HEK293 (cell line): ENCODE data around the gene PAQR5.
A peak's percentile ranks its signal among the peaks of the same experiment; 100 is the strongest.
"Not testable (repeated sequence)": the region's sequence is repeated elsewhere in the genome, so short reads cannot be mapped to it uniquely, and the experiment has no call there.

Source experiments
- CTCF ChIA-PET: fragments of 350-600 bp; formaldehyde crosslinking; extraction: SDS; loops from one replicate; lab custom pipeline; 2021; ENCODE audit warnings: antibody characterized with exemption; lab: Yijun Ruan, JAX
- POLR2A ChIA-PET: fragments of 300-600 bp; formaldehyde crosslinking; extraction: SDS; loops from one replicate; lab custom pipeline; 2020; ENCODE audit warnings: antibody characterized with exemption, inconsistent platforms; lab: Yijun Ruan, JAX
- H3K27ac ChIP-seq: fragments of 200-500 bp; sonication (Bioruptor generic); 2 replicates; pipeline ENCODE4 v1.5.1; 2014; ENCODE audit warnings: low read depth, low read length, control low read depth, inconsistent platforms; ENCODE audit errors: extremely low read depth
- H3K36me3 ChIP-seq, 2 experiments: fragments of 200-500 bp in 1 of 2; sonication (Bioruptor generic) in 1 of 2; 1 replicate in 1 of 2; 2 replicates in 1 of 2; pipeline ENCODE4 v1.5.1; 2014 to 2017; ENCODE audit warnings: inconsistent platforms in 2 of 2, low read length in 2 of 2; ENCODE audit not compliant: control insufficient read depth in 2 of 2, insufficient read depth in 1 of 2
- H3K4me1 ChIP-seq: fragments of 200-500 bp; sonication (Bioruptor generic); 2 replicates; pipeline ENCODE4 v1.5.1; 2014; ENCODE audit warnings: mild to moderate bottlenecking, low read length, inconsistent platforms; ENCODE audit not compliant: control insufficient read depth, insufficient read depth
- H3K4me3 ChIP-seq: 2 replicates; pipeline ENCODE4 v1.5.1; 2011; ENCODE audit warnings: low read depth, mild to moderate bottlenecking, control low read depth, low read length, moderate library complexity
- H3K9me3 ChIP-seq: fragments of 200-500 bp; sonication (Bioruptor generic); 2 replicates; pipeline ENCODE4 v1.5.1; 2014; ENCODE audit warnings: low read depth, low read length, inconsistent platforms; ENCODE audit not compliant: control insufficient read depth, insufficient read depth
- BCL11A ChIP-seq: fragments of 450-650 bp; formaldehyde crosslinking; IDR thresholded peaks from 2 replicates; pipeline ENCODE4 v1.5.1; 2016; ENCODE audit warnings: low read depth, missing biosample characterization, missing genetic modification characterization
- GLIS1 ChIP-seq: fragments of 450-650 bp; formaldehyde crosslinking; IDR thresholded peaks from 2 replicates; pipeline ENCODE4 v1.5.1; 2016; ENCODE audit warnings: missing biosample characterization, missing genetic modification characterization
- KLF16 ChIP-seq: fragments of 450-650 bp; formaldehyde crosslinking; IDR thresholded peaks from 2 replicates; pipeline ENCODE4 v1.5.1; 2017; ENCODE audit warnings: missing biosample characterization, missing genetic modification characterization
- MEIS1 ChIP-seq: sonication (generic); formaldehyde crosslinking; IDR thresholded peaks from 2 replicates; pipeline ENCODE4 v1.8.1; 2022; ENCODE audit warnings: missing genetic modification reagents, mild to moderate bottlenecking, borderline replicate concordance
- OSR2 ChIP-seq: fragments of 450-650 bp; formaldehyde crosslinking; IDR thresholded peaks from 2 replicates; pipeline ENCODE4 v1.5.1; 2016; ENCODE audit warnings: missing biosample characterization, missing genetic modification characterization
- YY2 ChIP-seq: fragments of 450-650 bp; formaldehyde crosslinking; IDR thresholded peaks from 2 replicates; pipeline ENCODE4 v1.5.1; 2016; ENCODE audit warnings: missing biosample characterization, missing genetic modification characterization
- ZBTB17 ChIP-seq: fragments of 450-650 bp; formaldehyde crosslinking; IDR thresholded peaks from 2 replicates; pipeline ENCODE4 v1.5.1; 2016; ENCODE audit warnings: missing biosample characterization, missing genetic modification characterization
- ZBTB20 ChIP-seq: fragments of 450-650 bp; formaldehyde crosslinking; IDR thresholded peaks from 2 replicates; pipeline ENCODE4 v1.5.1; 2016; ENCODE audit warnings: missing biosample characterization, missing genetic modification characterization
- ZFP3 ChIP-seq: fragments of 450-650 bp; formaldehyde crosslinking; IDR thresholded peaks from 2 replicates; pipeline ENCODE4 v1.5.1; 2016; ENCODE audit warnings: low read depth, missing biosample characterization, missing genetic modification characterization
- ZNF132 ChIP-seq: fragments of 450-650 bp; formaldehyde crosslinking; IDR thresholded peaks from 2 replicates; pipeline ENCODE4 v1.5.1; 2017; ENCODE audit warnings: missing biosample characterization, missing genetic modification characterization, borderline replicate concordance
- ZNF366 ChIP-seq: fragments of 450-650 bp; formaldehyde crosslinking; conservative IDR thresholded peaks from 2 replicates; pipeline ENCODE4 v1.5.1; 2016; ENCODE audit warnings: missing biosample characterization, missing genetic modification characterization
- ZNF391 ChIP-seq: fragments of 450-650 bp; formaldehyde crosslinking; IDR thresholded peaks from 2 replicates; pipeline ENCODE4 v1.5.1; 2016; ENCODE audit warnings: low read depth, missing biosample characterization, missing genetic modification characterization, borderline replicate concordance
- ZNF416 ChIP-seq: fragments of 450-650 bp; formaldehyde crosslinking; IDR thresholded peaks from 2 replicates; pipeline ENCODE4 v1.5.1; 2016; ENCODE audit warnings: missing biosample characterization, missing genetic modification characterization
- ZNF596 ChIP-seq: fragments of 450-650 bp; IDR thresholded peaks from 2 replicates; pipeline ENCODE4 v1.5.0; 2018; ENCODE audit warnings: missing biosample characterization, mild to moderate bottlenecking, missing genetic modification characterization, moderate library complexity
- ZNF623 ChIP-seq: fragments of 450-650 bp; formaldehyde crosslinking; IDR thresholded peaks from 2 replicates; pipeline ENCODE4 v1.5.1; 2016; ENCODE audit warnings: missing biosample characterization, missing genetic modification characterization
- ZNF654 ChIP-seq: fragments of 450-650 bp; formaldehyde crosslinking; IDR thresholded peaks from 2 replicates; pipeline ENCODE4 v1.5.1; 2016; ENCODE audit warnings: low read depth, missing biosample characterization, missing genetic modification characterization
- ZNF658 ChIP-seq: fragments of 450-650 bp; formaldehyde crosslinking; IDR thresholded peaks from 2 replicates; pipeline ENCODE4; 2016; ENCODE audit warnings: missing biosample characterization, missing genetic modification characterization
- ZNF785 ChIP-seq: fragments of 450-650 bp; formaldehyde crosslinking; IDR thresholded peaks from 2 replicates; pipeline ENCODE4 v1.5.1; 2016; ENCODE audit warnings: missing biosample characterization, missing genetic modification characterization
- TF ChIP-seq, protein P1 (sequence below): fragments of 450-650 bp; formaldehyde crosslinking; conservative IDR thresholded peaks from 2 replicates; pipeline ENCODE4 v1.5.1; 2016; ENCODE audit warnings: low read depth, missing biosample characterization, missing genetic modification characterization
- TF ChIP-seq, protein P2 (sequence below): fragments of 450-650 bp; formaldehyde crosslinking; IDR thresholded peaks from 2 replicates; pipeline ENCODE4 v1.5.1; 2016; ENCODE audit warnings: missing biosample characterization, missing genetic modification characterization
- TF ChIP-seq, protein P3 (sequence below): fragments of 450-650 bp; formaldehyde crosslinking; IDR thresholded peaks from 2 replicates; pipeline ENCODE4 v1.5.1; 2016; ENCODE audit warnings: missing biosample characterization, missing genetic modification characterization

PAQR5 gene

DNA sequence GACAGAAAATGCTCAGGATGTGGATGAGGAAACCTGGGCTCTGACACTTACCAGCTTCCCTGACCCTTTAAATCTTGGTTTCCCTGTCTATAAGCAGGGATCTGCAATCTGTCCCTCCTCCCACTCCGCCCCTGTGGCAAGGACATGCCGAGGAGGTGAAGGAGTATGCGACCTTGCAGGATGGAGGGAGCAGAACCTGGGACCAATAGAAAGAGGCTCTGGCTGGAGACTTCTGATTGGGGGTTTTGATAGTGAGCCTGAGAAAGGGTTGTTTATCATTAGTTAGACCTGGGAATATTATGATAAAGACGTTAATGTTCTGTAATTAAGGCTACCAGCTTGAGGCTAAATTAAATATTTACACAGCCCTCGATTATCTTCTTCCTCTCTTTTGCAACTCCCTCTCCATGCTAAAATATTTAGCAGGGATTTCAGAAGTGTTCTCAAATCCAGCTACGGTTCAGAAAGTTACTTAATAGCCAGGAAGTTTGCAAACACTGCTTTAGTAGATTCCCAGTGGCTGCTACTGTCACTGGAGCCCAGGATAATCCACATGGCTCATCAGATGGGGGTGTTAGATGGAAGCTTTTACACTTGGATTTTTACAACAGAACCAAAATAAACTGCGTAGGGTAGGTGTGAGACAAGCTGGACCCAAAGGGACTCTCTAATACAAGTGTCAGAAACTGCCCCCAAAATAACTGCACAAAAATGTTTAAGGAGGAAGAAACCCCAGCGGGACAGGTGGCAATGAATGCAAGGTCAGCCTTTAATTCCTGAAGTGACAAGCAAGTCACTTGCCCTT lies 9.2 kb upstream of the PAQR5 start (continued):
- TF ChIP-seq KLF16 (tag by site-specific recombination) (no peak), YY2 (tag by site-specific recombination) (no peak), ZBTB17 (tag by site-specific recombination) (peak; percentile 70), ZNF785 (tag by site-specific recombination) (no peak), ZNF654 (tag by site-specific recombination) (no peak), ZBTB20 (0 out of 2 replicates have a peak, but pooled peaks have one; percentile 10), ZNF623 (tag by site-specific recombination) (no peak), ZNF366 (tag by site-specific recombination) (0 out of 2 replicates have a peak, but pooled peaks have one; percentile 7), MEIS1 (CRISPR knock-in tag) (no peak)
- TF ChIP-seq, protein P1, sequence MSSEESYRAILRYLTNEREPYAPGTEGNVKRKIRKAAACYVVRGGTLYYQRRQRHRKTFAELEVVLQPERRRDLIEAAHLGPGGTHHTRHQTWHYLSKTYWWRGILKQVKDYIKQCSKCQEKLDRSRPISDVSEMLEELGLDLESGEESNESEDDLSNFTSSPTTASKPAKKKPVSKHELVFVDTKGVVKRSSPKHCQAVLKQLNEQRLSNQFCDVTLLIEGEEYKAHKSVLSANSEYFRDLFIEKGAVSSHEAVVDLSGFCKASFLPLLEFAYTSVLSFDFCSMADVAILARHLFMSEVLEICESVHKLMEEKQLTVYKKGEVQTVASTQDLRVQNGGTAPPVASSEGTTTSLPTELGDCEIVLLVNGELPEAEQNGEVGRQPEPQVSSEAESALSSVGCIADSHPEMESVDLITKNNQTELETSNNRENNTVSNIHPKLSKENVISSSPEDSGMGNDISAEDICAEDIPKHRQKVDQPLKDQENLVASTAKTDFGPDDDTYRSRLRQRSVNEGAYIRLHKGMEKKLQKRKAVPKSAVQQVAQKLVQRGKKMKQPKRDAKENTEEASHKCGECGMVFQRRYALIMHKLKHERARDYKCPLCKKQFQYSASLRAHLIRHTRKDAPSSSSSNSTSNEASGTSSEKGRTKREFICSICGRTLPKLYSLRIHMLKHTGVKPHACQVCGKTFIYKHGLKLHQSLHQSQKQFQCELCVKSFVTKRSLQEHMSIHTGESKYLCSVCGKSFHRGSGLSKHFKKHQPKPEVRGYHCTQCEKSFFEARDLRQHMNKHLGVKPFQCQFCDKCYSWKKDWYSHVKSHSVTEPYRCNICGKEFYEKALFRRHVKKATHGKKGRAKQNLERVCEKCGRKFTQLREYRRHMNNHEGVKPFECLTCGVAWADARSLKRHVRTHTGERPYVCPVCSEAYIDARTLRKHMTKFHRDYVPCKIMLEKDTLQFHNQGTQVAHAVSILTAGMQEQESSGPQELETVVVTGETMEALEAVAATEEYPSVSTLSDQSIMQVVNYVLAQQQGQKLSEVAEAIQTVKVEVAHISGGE (tag by site-specific recombination), result no peak
- TF ChIP-seq, protein P2, sequence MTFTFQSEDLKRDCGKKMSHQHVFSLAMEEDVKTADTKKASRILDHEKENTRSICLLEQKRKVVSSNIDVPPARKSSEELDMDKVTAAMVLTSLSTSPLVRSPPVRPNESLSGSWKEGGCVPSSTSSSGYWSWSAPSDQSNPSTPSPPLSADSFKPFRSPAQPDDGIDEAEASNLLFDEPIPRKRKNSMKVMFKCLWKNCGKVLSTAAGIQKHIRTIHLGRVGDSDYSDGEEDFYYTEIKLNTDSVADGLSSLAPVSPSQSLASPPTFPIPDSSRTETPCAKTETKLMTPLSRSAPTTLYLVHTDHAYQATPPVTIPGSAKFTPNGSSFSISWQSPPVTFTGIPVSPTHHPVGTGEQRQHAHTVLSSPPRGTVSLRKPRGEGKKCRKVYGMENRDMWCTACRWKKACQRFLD (tag by site-specific recombination), result no peak

DNA sequence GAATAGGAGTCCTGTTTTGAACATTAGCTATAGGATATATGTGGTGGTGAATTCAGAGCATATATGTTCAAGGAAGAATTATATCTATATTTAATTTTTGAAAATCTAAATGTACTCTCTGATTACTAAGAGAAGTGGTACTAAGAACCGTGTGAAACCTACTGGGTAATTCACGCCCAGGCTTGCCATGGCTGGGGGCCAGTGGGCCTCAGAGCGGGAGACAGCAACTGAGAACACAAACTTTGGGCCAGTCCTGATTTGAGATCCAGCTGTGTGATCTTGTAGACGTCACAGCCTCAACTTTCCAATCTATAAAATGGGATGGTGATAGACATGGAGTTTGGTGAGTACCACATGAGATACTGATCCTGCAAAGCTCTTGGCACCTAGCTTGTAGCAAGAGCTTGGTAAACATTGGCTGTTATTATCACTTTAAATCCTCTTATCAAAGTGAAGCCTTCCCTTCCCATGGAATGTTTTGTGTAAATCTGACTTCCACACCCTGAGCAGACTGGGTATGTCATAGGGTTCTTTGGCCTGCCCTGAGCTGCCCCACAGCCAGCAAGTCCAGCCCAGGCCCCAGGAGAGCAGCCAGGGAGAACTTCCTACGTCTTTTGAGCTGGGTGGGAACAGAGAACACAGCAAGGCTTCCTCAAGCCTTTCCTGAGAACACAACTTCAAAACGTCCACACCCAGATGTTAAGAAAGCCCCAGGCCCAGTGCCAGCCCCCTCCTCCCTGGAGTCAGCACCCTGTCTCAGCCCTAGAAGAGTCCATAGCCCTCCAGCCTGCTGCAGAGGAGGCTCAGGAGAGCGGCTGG lies 8.2 kb upstream of the PAQR5 start:
- Histone ChIP-seq H3K9me3 (no peaks in the 10 kb centered on the region), H3K4me3 (no peak overlapping the region), H3K36me3 (no peaks in the 10 kb centered on the region), H3K4me1 (peaks cover 10% of the 10 kb centered on the region), H3K27ac (no peak overlapping the region)
- CTCF ChIA-PET, result interaction anchor here (0.5 to 1.6 kb wide), 6 partner anchors 9 to 740 kb away, joined by 3 to 8 read pairs (median 4); no protein-coding TSS in a partner anchor
- POLR2A ChIA-PET, result interaction anchor here (1.4 kb wide), 1 partner anchor 124 kb away, joined by 3 read pairs; the partner anchor contains the start of gene KIF23
- no peak for TF ChIP-seq GLIS1 (tag by site-specific recombination)
- no peak for TF ChIP-seq BCL11A (tag by site-specific recombination)
- no peak for TF ChIP-seq OSR2 (tag by site-specific recombination)
- TF ChIP-seq ZFP3 (tag by site-specific recombination), result no peak
- TF ChIP-seq ZNF132 (tag by site-specific recombination), result no peak
- no peak for TF ChIP-seq ZNF391 (tag by site-specific recombination)
- no peak for TF ChIP-seq ZNF416 (tag by site-specific recombination)
- no peak for TF ChIP-seq ZNF596 (tag by site-specific recombination)
- TF ChIP-seq, protein P3, sequence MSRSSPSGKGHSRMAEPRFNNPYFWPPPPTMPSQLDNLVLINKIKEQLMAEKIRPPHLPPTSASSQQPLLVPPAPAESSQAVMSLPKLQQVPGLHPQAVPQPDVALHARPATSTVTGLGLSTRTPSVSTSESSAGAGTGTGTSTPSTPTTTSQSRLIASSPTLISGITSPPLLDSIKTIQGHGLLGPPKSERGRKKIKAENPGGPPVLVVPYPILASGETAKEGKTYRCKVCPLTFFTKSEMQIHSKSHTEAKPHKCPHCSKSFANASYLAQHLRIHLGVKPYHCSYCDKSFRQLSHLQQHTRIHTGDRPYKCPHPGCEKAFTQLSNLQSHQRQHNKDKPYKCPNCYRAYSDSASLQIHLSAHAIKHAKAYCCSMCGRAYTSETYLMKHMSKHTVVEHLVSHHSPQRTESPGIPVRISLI (tag by site-specific recombination), result no peak
- TF ChIP-seq ZNF658 (tag by site-specific recombination), result no peak

DNA sequence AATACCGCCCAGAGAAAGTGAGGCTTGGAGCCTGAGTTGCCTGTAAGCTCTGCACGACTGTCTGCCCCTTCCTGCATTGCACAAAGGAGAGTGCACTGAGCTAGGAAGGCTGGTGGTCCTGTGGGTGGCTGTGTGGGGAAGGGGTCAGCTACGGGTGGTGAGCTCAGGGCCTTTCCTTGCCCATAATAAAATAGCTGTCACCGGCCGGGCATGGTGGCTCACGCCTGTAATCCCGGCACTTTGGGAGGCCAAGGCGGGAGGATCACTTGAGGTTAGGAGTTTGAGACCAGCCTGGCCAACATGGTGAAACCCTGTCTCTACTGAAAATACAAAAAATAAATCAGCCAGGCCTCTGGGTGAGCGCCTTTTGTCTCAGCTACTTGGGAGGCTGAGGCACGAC lies 7.1 kb upstream of the PAQR5 start:
- POLR2A ChIA-PET, H3K9me3 ChIP-seq, H3K36me3 ChIP-seq, H3K4me3 ChIP-seq, H3K27ac ChIP-seq, H3K4me1 ChIP-seq: not testable (repeated sequence)
- CTCF ChIA-PET, result interaction anchor here (0.6 to 1.6 kb wide), 3 partner anchors 12 to 27 kb away, joined by 3 to 8 read pairs (median 3); no protein-coding TSS in a partner anchor
